PC-9 (cell line): ENCODE measurements around the gene TEDDM1. TPM values are rescaled to one million over a fixed set of nuclear protein-coding genes. Genes with fewer than 3 reads are reported as not detected.

Experiments
- BruUV-seq: library from RNA; stranded (reverse); fragments of 400-500 nt; replicated peaks from 2 replicates; lab custom pipeline; 2021; lab: Mats Ljungman, UMichigan
- CTCF ChIA-PET: fragments of 300-600 bp; sonication (Branson Sonifier 250); formaldehyde crosslinking; loops from one replicate; lab custom pipeline; 2022; ENCODE audit warnings: antibody characterized with exemption; lab: Charles Lee
- POLR2A ChIA-PET: fragments of 300-600 bp; sonication (Branson Sonifier 250); formaldehyde crosslinking; loops from one replicate; lab custom pipeline; 2022; ENCODE audit warnings: antibody characterized with exemption; ENCODE audit not compliant: unreplicated experiment; lab: Charles Lee
- DNase-seq, 2 experiments: peaks; one replicate each; pipeline versions ENCODE4 v3.0.0 to v3.0.0-alpha.2; 2015 to 2022; ENCODE audit warnings: mixed read lengths in 1 of 2
- H2AFZ ChIP-seq: fragments of 200-600 bp; sonication (generic); 2 replicates; pipeline ENCODE4 v1.8.1; 2017; ENCODE audit warnings: antibody characterized with exemption
- H3F3A ChIP-seq: fragments of 200-600 bp; sonication (generic); 2 replicates; pipeline ENCODE4 v1.8.1; 2017; ENCODE audit warnings: antibody characterized with exemption, mild to moderate bottlenecking, low read depth; ENCODE audit not compliant: insufficient read depth
- H3K27ac ChIP-seq: fragments of 200-600 bp; sonication (generic); 2 replicates; pipeline ENCODE4 v1.6.1; 2016; ENCODE audit warnings: mixed run types
- H3K27me3 ChIP-seq: fragments of 200-600 bp; sonication (generic); 2 replicates; pipeline ENCODE4 v1.6.1; 2016; ENCODE audit warnings: low read depth, mixed run types; ENCODE audit not compliant: insufficient read depth
- H3K36me3 ChIP-seq: fragments of 200-600 bp; sonication (generic); 2 replicates; pipeline ENCODE4 v1.6.1; 2016; ENCODE audit warnings: low read depth, mixed run types
- H3K4me1 ChIP-seq: fragments of 200-600 bp; sonication (generic); replicated peaks from 2 replicates; pipeline ENCODE4 v1.6.1; 2016; ENCODE audit warnings: mixed run types; ENCODE audit not compliant: insufficient read depth
- H3K4me2 ChIP-seq: fragments of 200-600 bp; sonication (generic); 2 replicates; pipeline ENCODE4 v1.6.1; 2017; ENCODE audit warnings: mixed run types
- H3K4me3 ChIP-seq: fragments of 200-600 bp; sonication (generic); 2 replicates; pipeline ENCODE4 v1.6.1; 2016; ENCODE audit warnings: mixed run types
- H3K79me2 ChIP-seq: fragments of 200-600 bp; sonication (generic); 2 replicates; pipeline ENCODE4 v1.6.1; 2017; ENCODE audit warnings: low read depth, mixed run types
- H3K9me2 ChIP-seq: fragments of 200-600 bp; sonication (generic); 2 replicates; pipeline ENCODE4 v1.8.1; 2017; ENCODE audit warnings: mild to moderate bottlenecking; ENCODE audit not compliant: insufficient read depth
- H3K9me3 ChIP-seq: fragments of 200-600 bp; sonication (generic); 2 replicates; pipeline ENCODE4 v1.8.1; 2016; ENCODE audit warnings: low read depth; ENCODE audit not compliant: insufficient read depth
- H4K20me1 ChIP-seq: fragments of 200-600 bp; sonication (generic); 2 replicates; pipeline ENCODE4 v1.8.1; 2017; ENCODE audit not compliant: insufficient read depth
- CTCF ChIP-seq: fragments of 200-600 bp; sonication (generic); conservative IDR thresholded peaks from 2 replicates; pipeline ENCODE4 v1.6.1; 2017; ENCODE audit warnings: mixed run types, antibody characterized with exemption, mild to moderate bottlenecking, moderate library complexity
- EZH2 ChIP-seq: fragments of 200-600 bp; sonication (generic); IDR thresholded peaks from 2 replicates; pipeline ENCODE4 v1.8.0; 2017; ENCODE audit warnings: antibody characterized with exemption, low read depth
- intact Hi-C: fragments of 100-400 bp; cut with micrococcal nuclease; formaldehyde crosslinking; loops from one replicate; pipeline ENCODE4 v1.10.0; 2022; ENCODE audit not compliant: unreplicated experiment
- total RNA-seq: library from RNA; stranded (reverse); gene quantifications from 2 replicates; pipeline ENCODE4 v1.2.3, GENCODE V29; 2021

Gene TEDDM1
- total RNA-seq, 1 experiment from 2014 or later, result not detected

- Histone ChIP-seq H3K9me3 (no peaks in the 10 kb centered on the region), H3K4me3 (no peak overlapping the region), H3F3A (peaks cover 17% of the 10 kb centered on the region), H3K79me2 (peaks cover 2% of the 10 kb centered on the region), H3K36me3 (no peaks in the 10 kb centered on the region), H4K20me1 (no peaks in the 10 kb centered on the region), H2AFZ (no peak overlapping the region), H3K27me3 (no peaks in the 10 kb centered on the region), H3K4me1 (peaks cover 25% of the 10 kb centered on the region), H3K27ac (no peak overlapping the region), H3K9me2 (no peaks in the 10 kb centered on the region), H3K4me2 (no peak overlapping the region)
- CTCF ChIA-PET, result interaction anchor here (0.6 to 2.7 kb wide), 4 partner anchors 251 to 311 kb away, joined by 4 to 33 read pairs (median 12); no protein-coding TSS in a partner anchor
- intact Hi-C loops, result loop anchor here (1.0 to 5.0 kb wide), 4 partner anchors 191 to 389 kb away; partner anchors contain the start of gene RNASEL
- POLR2A ChIA-PET, result no interaction called here
- DNase-seq, result no peak
- no peak for TF ChIP-seq CTCF
- TF ChIP-seq EZH2, result no peak
- no TSS peak for BruUV-seq
These were observed 4.6 kb downstream of the TEDDM1 start for GRCh38 chr1:182395906-182396305.

GRCh38 chr1:182394055-182394775 is 6.3 kb downstream of the TEDDM1 start:
- CTCF ChIA-PET, result interaction anchor here (0.6 kb wide), 1 partner anchor 248 kb away, joined by 3 read pairs; no protein-coding TSS in a partner anchor
- intact Hi-C loops, result no loop called here
- no TSS peak for BruUV-seq

More at GRCh38 chr1:182394055-182394775, 6.3 kb downstream of the TEDDM1 start:
- Histone ChIP-seq H4K20me1 (peaks cover 10% of the 10 kb centered on the region; the same call in 1 of the 2 replicates), H3K9me3 (no peaks in the 10 kb centered on the region), H3K79me2 (peaks cover 19% of the 10 kb centered on the region), H3K4me2 (no peak overlapping the region), H3K4me3 (no peak overlapping the region), H2AFZ (no peak overlapping the region), H3F3A (peaks cover 18% of the 10 kb centered on the region), H3K4me1 (peaks cover 38% of the 10 kb centered on the region), H3K36me3 (no peaks in the 10 kb centered on the region), H3K27me3 (no peaks in the 10 kb centered on the region), H3K9me2 (no peaks in the 10 kb centered on the region), H3K27ac (no peak overlapping the region)
- DNase-seq, result no peak
- TF ChIP-seq EZH2, result no peak
- TF ChIP-seq CTCF, result no peak
- POLR2A ChIA-PET, result interaction anchor here (0.6 kb wide), 1 partner anchor 250 kb away, joined by 5 read pairs; no protein-coding TSS in a partner anchor
